ENCODE data around the gene PTPRN2.
"Not testable (repeated sequence)": the region's sequence is repeated elsewhere in the genome, so short reads cannot be mapped to it uniquely, and the experiment has no call there.

PTPRN2 gene

GRCh38 chr7:157574914-157575586, 1012.6 kb downstream of the PTPRN2 start:
- DNase-seq (ENCODE audit: low read depth in 2 of 2), result no peak

DNA sequence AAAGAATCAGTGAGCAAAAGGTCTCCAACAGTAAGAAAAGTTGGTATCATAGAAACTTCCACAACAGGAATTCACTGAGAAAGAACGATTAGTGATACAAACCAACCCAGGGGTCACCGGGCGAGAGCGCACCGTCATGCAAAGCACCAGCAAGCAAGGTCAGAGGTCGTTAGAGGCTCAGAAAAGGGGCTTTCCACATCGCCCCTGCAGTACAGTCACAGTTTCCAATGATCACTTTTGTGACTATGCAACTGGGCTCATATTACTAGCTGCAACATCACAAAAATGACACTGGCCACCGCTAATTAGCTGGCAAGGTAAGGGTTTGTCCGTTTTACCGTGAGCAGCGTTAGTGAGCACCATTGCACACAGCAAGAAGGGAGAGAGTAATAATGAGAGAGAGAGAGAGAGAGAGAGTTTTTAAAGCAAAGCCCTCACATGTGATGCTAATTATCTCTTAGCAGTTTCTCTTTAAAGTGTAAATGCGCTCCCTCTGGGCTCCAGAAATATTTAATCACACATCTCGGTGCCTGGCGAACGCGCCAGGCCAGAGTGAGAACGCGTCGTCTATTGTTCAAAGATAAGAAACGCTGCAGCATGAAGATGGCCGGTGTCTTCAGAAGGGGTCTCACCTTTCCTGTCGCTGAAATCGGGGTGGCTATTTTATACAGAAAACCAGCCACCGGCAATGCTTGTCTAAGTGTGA, 1013.4 kb downstream of the PTPRN2 start:
- no peak for DNase-seq (ENCODE audit: low read depth in 2 of 2)

DNA sequence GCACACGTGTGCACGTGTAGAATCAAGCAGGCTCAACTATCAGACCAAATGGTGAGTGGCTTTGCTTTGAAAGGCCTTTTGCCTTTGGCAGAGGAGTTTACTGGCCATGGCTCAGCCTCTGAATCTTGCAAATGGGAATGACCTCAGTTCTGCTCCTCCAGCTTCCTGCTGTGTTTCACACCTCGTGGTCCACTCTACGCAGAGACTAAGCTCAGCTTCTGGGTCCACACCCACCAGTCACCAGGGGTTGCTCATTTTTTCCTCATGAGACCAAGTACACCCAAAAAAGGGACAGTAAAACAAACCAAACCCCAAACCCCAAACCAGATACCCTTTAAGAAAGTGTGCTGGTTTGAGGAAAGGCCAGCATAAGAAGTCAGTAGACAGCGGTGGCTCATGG, 1014.4 kb downstream of the PTPRN2 start:
- DNase-seq (ENCODE audit: low read depth in 2 of 2), result no peak

- DNase-seq (ENCODE audit: low read depth in 2 of 2), result no peak
Observed at GRCh38 chr7:157572622-157573021, 1015.0 kb downstream of the PTPRN2 start.

- no peak for DNase-seq (ENCODE audit: low read depth in 2 of 2)
Observed at GRCh38 chr7:157570531-157571200, 1017.0 kb downstream of the PTPRN2 start.

DNA sequence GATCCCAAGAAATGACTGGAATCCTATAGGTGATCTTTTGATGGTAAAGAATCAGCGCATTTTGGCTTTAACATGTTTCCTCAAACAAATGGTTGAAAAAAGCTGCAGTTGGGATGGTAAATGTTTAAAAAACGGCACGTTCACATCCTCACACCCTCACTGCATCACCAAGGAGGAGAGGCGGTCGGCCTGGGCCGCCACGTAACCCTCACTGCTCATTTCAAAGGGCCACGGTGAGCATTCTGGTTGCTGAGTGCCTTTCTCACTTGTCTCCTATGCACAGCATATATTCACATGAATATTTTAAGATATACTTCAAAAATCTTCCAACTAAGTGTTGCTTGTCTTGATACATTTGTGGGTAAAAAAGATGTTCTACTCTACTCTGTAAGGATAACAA, 1017.7 kb downstream of the PTPRN2 start:
- DNase-seq (ENCODE audit: low read depth in 2 of 2), result no peak

DNA sequence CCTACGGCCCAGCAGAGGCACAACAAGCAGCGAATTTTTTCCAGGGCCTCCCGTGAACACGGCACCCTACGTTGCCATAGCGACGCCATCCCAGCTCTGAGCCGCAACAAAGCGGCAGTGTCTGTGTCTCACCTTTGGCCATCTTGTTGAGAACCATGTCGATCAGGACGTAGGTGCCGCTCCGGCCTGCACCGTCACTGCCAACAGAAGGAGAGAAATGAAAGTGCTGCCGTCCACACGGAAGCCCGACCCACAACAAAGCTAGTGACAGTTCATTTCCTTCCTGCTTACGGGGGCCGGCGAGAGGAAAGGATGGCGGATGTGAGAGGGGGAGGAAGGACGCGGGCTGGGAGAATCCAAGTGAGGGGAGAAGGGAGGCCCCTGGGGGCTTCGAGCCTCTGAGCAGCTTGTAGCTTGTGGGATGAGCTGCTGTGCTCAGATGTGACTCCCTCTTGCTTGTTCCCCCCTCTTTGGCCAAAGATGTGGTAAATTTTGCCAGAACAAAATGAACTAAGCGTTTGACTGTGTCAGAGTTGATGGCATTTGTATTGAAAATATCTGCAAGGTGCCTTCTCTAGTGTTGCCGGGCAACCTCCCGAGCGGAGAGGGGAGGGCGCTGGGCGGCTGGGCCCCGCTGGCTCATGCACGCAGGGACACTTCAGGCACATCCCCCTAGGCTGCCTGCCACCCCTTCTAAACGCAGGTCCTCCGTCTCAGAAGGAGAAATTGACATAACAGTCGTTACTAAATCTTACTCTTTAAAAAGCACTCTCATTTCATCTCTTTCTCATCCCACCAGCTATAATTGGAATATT, 1018.6 kb downstream of the PTPRN2 start:
- peak; percentile 2 to 38 for DNase-seq (ENCODE audit: low read depth in 2 of 2)

DNA sequence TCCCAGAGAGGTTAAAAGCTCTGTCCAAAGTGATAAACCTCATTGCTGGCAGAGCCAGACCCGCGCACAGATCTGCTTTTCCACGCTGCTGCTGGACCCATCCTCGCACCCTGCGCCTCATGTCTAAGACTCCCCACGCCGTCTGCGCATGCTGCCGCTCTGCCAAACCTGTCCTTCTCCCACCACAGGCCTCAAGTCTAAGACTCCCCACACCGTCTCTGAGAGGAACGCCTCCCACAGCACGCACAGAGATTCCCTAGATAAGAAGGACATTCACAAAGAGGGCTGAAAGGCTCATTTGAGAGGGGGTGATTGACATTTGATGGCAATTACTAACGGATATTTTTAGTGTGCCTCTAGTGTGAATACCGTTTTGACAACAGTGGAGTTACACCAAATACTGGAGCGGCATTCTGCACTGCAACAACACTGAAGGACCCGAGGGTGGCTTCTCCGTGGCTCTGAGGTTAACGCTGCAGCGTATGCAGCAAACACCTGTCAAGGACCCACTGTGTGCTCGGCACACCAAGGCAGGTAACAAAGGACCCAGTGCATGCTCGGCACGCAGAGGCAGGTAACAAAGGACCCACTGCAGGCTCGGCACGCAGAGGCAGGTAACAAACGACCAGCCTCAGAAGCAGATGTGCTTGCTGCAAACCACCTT, 1019.4 kb downstream of the PTPRN2 start:
- DNase-seq (ENCODE audit: low read depth in 2 of 2), result no peak

DNA sequence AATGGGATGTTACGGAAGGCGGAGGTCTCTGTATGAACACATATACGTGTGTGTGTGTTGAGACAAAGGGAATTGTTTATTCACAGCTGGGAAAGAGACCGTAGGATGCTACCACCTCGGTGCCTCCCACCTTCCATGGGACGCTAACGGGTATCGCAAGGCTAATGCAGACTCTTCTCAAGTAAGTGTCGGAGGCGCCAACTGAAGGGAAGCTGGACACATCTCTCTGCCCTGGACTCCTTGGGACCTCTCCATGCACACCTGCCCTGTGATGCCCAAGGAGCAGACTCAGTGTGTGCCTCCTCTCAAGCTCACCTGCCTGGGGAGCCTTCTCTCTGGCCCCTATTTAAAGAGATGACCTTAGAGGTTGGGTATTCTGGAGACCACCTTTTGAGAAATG, 1020.0 kb downstream of the PTPRN2 start:
- no peak for DNase-seq (ENCODE audit: low read depth in 2 of 2)

GRCh38 chr7:157566631-157567006, 1021.0 kb downstream of the PTPRN2 start:
- DNase-seq (ENCODE audit: low read depth in 2 of 2), result no peak

GRCh38 chr7:157565981-157566630, 1021.5 kb downstream of the PTPRN2 start:
- no peak for DNase-seq (ENCODE audit: low read depth in 2 of 2)

GRCh38 chr7:157565201-157565626, 1022.4 kb downstream of the PTPRN2 start:
- no peak for DNase-seq (ENCODE audit: low read depth in 2 of 2)

DNA sequence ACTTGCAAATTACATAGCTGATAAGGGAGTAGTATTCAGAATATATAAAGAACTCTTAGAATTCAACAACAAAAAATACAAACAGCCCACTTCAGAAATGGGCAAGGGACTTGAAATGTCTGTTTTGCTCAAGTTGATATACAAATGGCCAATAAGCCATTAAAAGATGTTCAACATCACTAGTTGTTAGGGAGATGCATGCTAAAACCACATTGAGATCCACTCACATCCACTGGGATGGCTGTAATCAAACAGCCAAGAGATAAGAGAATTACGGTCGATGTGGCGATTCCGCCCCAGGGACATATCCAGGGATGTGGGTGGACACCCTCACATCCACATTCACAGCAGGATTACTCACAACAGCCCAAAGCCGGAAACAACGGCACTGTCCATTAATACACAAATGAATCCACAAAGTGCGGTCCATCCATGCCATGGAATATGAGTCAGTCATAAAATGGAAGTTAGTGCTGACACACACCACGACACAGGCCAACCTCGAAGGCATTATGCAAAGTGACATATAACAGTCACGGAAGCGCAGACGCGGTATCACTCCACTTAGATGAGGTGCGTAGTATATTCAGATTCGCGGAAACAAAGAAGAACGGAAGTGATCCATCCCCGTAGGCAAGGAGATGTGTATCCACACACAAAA, 1023.0 kb downstream of the PTPRN2 start:
- no peak for DNase-seq (ENCODE audit: low read depth in 2 of 2)

DNA sequence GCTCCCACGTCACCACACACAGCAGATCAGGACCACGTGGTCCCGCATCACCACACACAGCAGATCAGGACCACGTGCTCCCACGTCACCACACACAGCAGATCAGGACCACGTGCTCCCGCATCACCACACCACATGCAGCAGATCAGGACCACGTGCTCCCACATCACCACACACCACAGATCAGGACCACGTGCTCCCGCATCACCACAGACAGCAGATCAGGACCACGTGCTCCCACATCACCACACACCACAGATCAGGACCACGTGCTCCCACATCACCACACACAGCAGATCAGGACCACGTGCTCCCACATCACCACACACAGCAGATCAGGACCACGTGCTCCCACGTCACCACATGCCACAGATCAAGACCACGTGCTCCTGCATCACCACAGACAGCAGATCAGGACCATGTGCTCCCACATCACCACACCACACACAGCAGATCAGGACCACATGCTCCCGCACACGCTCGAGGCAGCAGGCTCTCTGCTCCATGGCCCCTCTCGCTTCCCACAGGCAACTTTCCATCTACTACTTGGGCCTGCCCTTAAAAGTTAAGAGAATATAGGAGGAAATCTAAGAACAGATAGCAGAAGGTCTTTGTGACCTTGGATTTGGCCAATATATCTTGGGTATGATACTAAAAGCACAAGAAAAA, 1024.0 kb downstream of the PTPRN2 start:
- DNase-seq (ENCODE audit: low read depth in 2 of 2), result not testable (repeated sequence)

DNA sequence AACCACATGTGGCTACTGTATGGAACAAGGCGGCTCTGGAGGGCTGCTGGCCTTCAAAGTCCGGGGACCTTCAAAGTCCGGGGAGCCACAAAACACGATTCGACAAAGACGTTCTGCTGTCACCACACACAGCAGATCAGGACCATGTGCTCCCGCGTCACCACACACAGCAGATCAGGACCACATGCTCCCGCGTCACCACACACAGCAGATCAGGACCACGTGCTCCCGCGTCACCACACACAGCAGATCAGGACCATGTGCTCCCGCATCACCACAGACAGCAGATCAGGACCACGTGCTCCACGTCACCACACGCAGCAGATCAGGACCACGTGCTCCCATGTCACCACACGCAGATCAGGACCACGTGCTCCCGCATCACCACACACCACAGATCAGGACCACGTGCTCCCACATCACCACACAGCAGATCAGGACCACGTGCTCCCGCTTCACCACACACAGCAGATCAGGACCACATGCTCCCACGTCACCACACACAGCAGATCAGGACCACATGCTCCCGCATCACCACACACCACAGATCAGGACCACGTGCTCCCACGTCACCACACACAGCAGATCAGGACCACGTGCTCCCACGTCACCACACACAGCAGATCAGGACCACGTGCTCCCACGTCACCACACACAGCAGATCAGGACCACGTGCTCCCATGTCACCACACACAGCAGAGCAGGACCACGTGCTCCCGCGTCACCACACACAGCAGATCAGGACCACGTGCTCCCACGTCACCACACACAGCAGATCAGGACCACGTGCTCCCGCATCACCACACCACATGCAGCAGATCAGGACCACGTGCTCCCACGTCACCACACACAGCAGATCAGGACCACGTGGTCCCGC, 1024.9 kb downstream of the PTPRN2 start:
- not testable (repeated sequence) for DNase-seq (ENCODE audit: low read depth in 2 of 2)

- no peak for DNase-seq (ENCODE audit: low read depth in 2 of 2)
Observed at GRCh38 chr7:157561816-157562410, 1025.7 kb downstream of the PTPRN2 start.

GRCh38 chr7:157561523-157561785, 1026.2 kb downstream of the PTPRN2 start:
- no peak for DNase-seq (ENCODE audit: low read depth in 2 of 2)

DNA sequence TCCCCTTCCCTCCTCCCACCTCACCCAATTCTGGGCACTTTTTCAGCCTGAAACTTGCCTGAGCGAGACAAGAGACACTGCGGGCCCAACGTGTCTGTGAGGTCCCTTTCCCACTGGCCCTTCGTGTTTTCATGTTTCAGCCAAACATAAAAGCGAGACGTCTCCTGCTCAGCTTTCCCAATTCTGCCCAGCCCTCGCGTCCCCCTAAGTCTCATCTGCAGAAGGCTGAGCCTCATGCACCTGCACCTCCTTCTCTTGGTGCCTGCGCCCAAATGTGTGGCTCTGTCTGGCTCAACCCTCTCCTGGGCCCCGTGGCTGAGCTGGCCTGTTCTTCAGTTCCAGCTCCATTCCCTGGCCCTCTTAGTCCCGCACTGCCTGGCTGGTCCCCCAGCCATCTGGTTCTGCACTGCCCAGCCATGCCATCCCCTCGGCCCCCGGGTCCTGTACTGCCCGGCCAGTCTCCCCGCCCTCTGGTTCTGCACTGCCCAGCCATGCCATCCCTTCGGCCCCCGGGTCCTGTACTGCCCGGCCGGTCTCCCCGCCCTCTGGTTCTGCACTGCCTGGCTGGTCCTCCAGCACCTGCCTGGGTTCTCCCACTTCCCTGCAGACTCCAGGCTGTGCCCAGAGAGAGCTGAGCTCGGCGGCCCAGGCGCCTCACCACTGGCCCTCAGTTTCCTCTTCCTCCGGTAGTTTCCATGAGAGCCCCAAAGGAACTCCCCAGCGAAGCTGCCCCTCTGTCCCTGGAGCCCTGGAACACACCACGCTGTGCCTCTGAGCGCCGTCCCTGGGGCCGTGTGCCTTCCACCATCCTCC, 1026.7 kb downstream of the PTPRN2 start:
- DNase-seq (ENCODE audit: low read depth in 2 of 2), result no peak
